ENCODE results near the gene FEM1C. TPM values are rescaled to one million over a fixed set of nuclear protein-coding genes. Genes with fewer than 3 reads are reported as not detected.

Gene FEM1C
- total RNA-seq, 1 donor from 2014 or later = 32.7 TPM

GRCh38 chr5:115557667-115558387 is 13.3 kb upstream of the FEM1C start:
- DNase-seq = no peak

- no peak for DNase-seq
Measured at GRCh38 chr5:115556276-115556675, 11.7 kb upstream of the FEM1C start.

- no peak for DNase-seq
Measured at GRCh38 chr5:115555084-115555633, 10.6 kb upstream of the FEM1C start.

GRCh38 chr5:115553082-115553481 is 8.5 kb upstream of the FEM1C start:
- DNase-seq = no peak

GRCh38 chr5:115551415-115551814 is 6.8 kb upstream of the FEM1C start:
- DNase-seq = no peak

GRCh38 chr5:115549154-115549553 is 4.6 kb upstream of the FEM1C start:
- DNase-seq = no peak

- no peak for DNase-seq
Measured at GRCh38 chr5:115548683-115549082, 4.1 kb upstream of the FEM1C start.

- DNase-seq = no peak
Measured at GRCh38 chr5:115545351-115545882, 842 bp upstream of the FEM1C start.

- no peak for DNase-seq
Measured at GRCh38 chr5:115544043-115544435, 536 bp downstream of the FEM1C start.

GRCh38 chr5:115543365-115544042 is 1.1 kb downstream of the FEM1C start:
- DNase-seq = peak; percentile 41

GRCh38 chr5:115542651-115543364 is 1.8 kb downstream of the FEM1C start:
- DNase-seq = no peak

- peak; percentile 12 for DNase-seq
Measured at GRCh38 chr5:115542086-115542485, 2.5 kb downstream of the FEM1C start.

- no peak for DNase-seq
Measured at GRCh38 chr5:115541611-115542010, 3.0 kb downstream of the FEM1C start.

- DNase-seq = no peak
Measured at GRCh38 chr5:115535479-115536035, 9.0 kb downstream of the FEM1C start.

- no peak for DNase-seq
Measured at GRCh38 chr5:115532517-115532916, 12.1 kb downstream of the FEM1C start.

GRCh38 chr5:115531787-115532367 is 12.7 kb downstream of the FEM1C start:
- no peak for DNase-seq

GRCh38 chr5:115531380-115531779 is 13.2 kb downstream of the FEM1C start:
- DNase-seq = no peak

GRCh38 chr5:115530426-115530825 is 14.1 kb downstream of the FEM1C start:
- peak; percentile 11 for DNase-seq

GRCh38 chr5:115526604-115527003 is 18.0 kb downstream of the FEM1C start:
- no peak for DNase-seq

GRCh38 chr5:115524199-115524847 is 20.3 kb downstream of the FEM1C start:
- no peak for DNase-seq

- no peak for DNase-seq
Measured at GRCh38 chr5:115522832-115523403, 21.7 kb downstream of the FEM1C start.
